Activated naive CD4-positive, alpha-beta T cell treated with anti-CD3 and anti-CD28 coated beads, Interleukin-2, amount 50 U/mL, for 72 hours (primary cell): ENCODE data around the gene PTPN21. TPM values are rescaled to one million over a fixed set of nuclear protein-coding genes. Genes with fewer than 3 reads are reported as not detected.

Experiments used
- ATAC-seq, 2 donors: fragments of 150-1000 bp; cut with Tn5 transposase; 2 replicates each; pipeline ENCODE4 v1.10.0; 2021; ENCODE audit warnings: mild to moderate bottlenecking in 2 of 2, moderate library complexity in 2 of 2
- DNase-seq, 2 donors: peaks; one replicate each; pipeline ENCODE4 v3.0.0; 2021 to 2022; ENCODE audit warnings: low spot score in 2 of 2
- H3K27ac Mint-ChIP-seq, 2 donors: one replicate each; pipeline ENCODE4 v1.8.0; 2022; ENCODE audit warnings: mild to moderate bottlenecking in 2 of 2, mixed read lengths in 2 of 2
- H3K36me3 Mint-ChIP-seq, 2 donors: one replicate each; pipeline ENCODE4 v1.8.0; 2022; ENCODE audit warnings: mixed read lengths in 2 of 2
- H3K9me3 Mint-ChIP-seq, 2 donors: one replicate each; pipeline ENCODE4 v1.8.0; 2022; ENCODE audit warnings: mixed read lengths in 2 of 2
- total RNA-seq, 2 donors: library from RNA; stranded (reverse); gene quantifications; one replicate each; pipeline ENCODE4 v1.2.3, GENCODE V29; 2022

PTPN21 gene
- total RNA-seq, 2 donors from 2014 or later, result not detected

GRCh38 chr14:88562831-88563686, 8.3 kb upstream of the PTPN21 start, which contains the start of gene ZC3H14:
Gene ZC3H14, plus strand, starts transcription at chr14:88563037. Its CDS starts 97 bp downstream, at chr14:88563134.
- ATAC-seq (peak; percentile 96 to 97), DNase-seq (peak; percentile 85 to 92)
- Mint-ChIP-seq H3K36me3 (peaks cover 12 to 15% of the 10 kb centered on the region in 2 donors), H3K27ac (peak within 1 kb of the TSS; percentile 88 to 94), H3K9me3 (no peaks in the 10 kb centered on the region)

DNA sequence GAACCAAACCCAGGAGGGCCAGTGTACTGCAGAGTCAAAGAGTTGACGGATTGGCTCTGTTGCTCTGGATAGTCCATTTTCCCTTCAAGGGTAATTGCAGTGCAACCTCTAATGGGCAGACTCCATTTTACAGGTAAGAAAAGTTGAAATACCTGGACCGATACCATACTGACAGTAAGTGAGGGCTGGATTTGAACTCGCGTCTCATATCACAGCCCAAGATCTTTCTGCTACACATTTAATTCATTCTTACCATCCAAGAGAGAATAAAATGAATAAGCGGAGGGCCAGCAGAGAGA, 7.7 kb upstream of the PTPN21 start:
- DNase-seq (no peak), ATAC-seq (no peak)
- Mint-ChIP-seq H3K27ac (peak overlapping the region; percentile 79 to 88), H3K9me3 (no peaks in the 10 kb centered on the region), H3K36me3 (peaks cover 9% of the 10 kb centered on the region in 2 donors)

DNA sequence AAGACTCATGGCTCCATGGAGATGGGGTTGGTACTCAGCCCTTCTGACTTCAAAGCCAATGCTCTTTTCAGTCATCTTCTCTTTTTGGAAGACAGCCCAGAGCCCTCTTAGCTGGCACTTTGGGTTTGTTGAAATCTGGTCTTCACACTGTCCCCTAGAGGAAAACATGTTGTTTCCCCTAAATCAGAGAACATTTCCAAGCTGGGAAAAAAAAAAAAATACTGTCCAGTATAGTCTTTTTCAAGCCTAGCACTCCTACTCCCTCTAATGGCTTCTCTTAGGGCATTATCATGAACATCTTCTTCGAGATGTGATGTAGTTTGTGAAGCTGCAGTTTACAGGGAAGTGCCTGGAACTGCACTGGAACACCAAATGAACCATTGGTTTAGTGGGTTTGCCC, 5.0 kb upstream of the PTPN21 start:
- H3K36me3 Mint-ChIP-seq, result peaks cover 7 to 9% of the 10 kb centered on the region in 2 donors
- ATAC-seq (no peak), DNase-seq (no peak)
- no peaks in the 10 kb centered on the region for H3K9me3 Mint-ChIP-seq
- no peak overlapping the region for H3K27ac Mint-ChIP-seq

- DNase-seq (no peak), ATAC-seq (no peak)
- Mint-ChIP-seq H3K9me3 (no peaks in the 10 kb centered on the region), H3K36me3 (peaks cover 0 to 5% of the 10 kb centered on the region in 2 donors), H3K27ac (no peak overlapping the region)
Measured at GRCh38 chr14:88556581-88556980, 1.8 kb upstream of the PTPN21 start.

DNA sequence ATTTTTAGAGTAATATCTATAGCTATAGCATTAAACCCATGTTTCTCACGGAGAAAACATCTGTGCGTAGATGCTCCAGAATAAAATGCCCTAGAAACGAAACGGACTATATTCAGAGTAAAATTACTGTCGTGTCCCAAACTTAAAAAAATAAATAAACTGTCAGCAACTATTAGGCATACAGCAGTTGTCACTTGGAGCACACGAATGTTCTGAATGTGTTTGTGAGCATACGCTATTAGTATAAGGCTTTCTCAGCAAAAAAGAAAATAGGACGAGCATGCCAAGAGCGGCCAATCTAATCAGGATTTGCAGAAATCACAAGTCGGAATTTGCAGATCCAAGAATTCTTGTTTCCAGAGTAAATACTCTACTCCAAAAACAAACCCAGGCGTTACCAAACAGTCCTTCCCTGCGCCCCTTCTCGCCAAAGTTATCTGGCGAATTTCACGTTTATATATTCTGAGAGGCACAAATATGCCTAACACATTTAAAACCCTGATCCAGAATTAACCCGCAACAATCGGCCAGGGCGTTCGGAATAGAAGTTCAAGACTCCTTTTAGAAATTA, 836 bp downstream of the PTPN21 start:
- DNase-seq (no peak), ATAC-seq (no peak)
- Mint-ChIP-seq H3K9me3 (no peaks in the 10 kb centered on the region), H3K36me3 (peaks cover 0 to 5% of the 10 kb centered on the region in 2 donors), H3K27ac (no peak overlapping the region)

- no peak for DNase-seq
- Mint-ChIP-seq H3K9me3 (no peaks in the 10 kb centered on the region), H3K27ac (no peak overlapping the region), H3K36me3 (peaks cover 0 to 5% of the 10 kb centered on the region in 2 donors)
- no peak for ATAC-seq
Measured at GRCh38 chr14:88552876-88553275, 1.9 kb downstream of the PTPN21 start.

- peaks cover 0 to 5% of the 10 kb centered on the region in 2 donors for H3K36me3 Mint-ChIP-seq
- ATAC-seq (no peak), DNase-seq (no peak)
- H3K9me3 Mint-ChIP-seq, result no peaks in the 10 kb centered on the region
- H3K27ac Mint-ChIP-seq, result no peak overlapping the region
Measured at GRCh38 chr14:88551980-88552431, 2.8 kb downstream of the PTPN21 start.

GRCh38 chr14:88551094-88551870, 3.5 kb downstream of the PTPN21 start:
- peaks cover 0 to 5% of the 10 kb centered on the region in 2 donors for H3K36me3 Mint-ChIP-seq
- H3K9me3 Mint-ChIP-seq, result no peaks in the 10 kb centered on the region
- H3K27ac Mint-ChIP-seq, result no peak overlapping the region
- DNase-seq, result peak in 1 of 2 donors; percentile 74
- peak in 1 of 2 donors; percentile 77 for ATAC-seq

DNA sequence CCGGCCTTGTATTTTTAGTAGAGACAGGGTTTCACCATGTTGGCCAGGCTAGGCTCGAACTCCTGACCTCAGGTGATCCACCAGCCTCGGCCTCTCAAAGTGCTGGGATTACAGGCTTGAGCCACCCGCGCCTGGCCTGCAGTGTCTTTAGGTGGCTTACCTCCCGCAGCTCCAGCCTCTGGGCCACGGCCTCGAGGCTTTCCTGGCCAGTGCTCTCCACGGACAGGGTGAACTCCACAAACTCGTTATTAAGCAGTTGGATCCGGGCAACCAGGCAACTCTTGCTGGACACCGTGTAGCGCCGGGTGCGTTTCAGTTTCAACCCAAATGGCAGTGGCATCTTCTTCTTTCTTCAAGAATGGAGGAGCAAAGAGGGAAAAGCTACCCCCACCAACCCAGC, 4.7 kb downstream of the PTPN21 start:
- Mint-ChIP-seq H3K9me3 (no peaks in the 10 kb centered on the region), H3K27ac (no peak overlapping the region), H3K36me3 (peaks cover 0 to 5% of the 10 kb centered on the region in 2 donors)
- ATAC-seq, result no peak
- DNase-seq, result no peak

DNA sequence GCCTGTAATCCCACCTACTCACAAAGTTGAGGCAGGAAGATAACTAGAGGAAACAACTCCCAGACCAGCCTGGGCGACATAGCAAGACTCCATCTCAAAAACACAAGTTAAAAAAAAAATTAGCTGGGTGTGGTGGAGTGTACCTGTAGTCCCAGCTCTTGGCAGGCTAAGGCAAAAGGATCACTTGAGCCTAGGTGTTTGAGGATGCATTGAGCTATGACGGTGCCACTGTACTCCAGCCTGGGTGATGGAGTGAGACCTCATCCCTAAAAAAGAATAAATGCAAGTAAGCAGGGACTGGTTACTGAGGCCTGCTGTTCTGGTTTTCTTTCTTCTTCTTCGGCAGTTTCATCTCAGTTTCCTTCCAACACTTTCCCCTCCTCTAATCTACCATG, 7.4 kb downstream of the PTPN21 start:
- DNase-seq (no peak), ATAC-seq (no peak)
- no peak overlapping the region for H3K27ac Mint-ChIP-seq
- no peaks in the 10 kb centered on the region for H3K9me3 Mint-ChIP-seq
- H3K36me3 Mint-ChIP-seq, result no peaks in the 10 kb centered on the region

GRCh38 chr14:88546621-88547385, 8.0 kb downstream of the PTPN21 start:
- H3K27ac Mint-ChIP-seq, result no peak overlapping the region
- ATAC-seq, result peak in 1 of 2 donors; percentile 63
- H3K36me3 Mint-ChIP-seq, result no peaks in the 10 kb centered on the region
- H3K9me3 Mint-ChIP-seq, result no peaks in the 10 kb centered on the region
- no peak for DNase-seq

- Mint-ChIP-seq H3K36me3 (no peaks in the 10 kb centered on the region), H3K27ac (no peak overlapping the region), H3K9me3 (no peaks in the 10 kb centered on the region)
- ATAC-seq (no peak), DNase-seq (no peak)
Measured at GRCh38 chr14:88545256-88545655, 9.6 kb downstream of the PTPN21 start.

GRCh38 chr14:88542857-88543795, 11.7 kb downstream of the PTPN21 start:
- H3K9me3 Mint-ChIP-seq, result no peaks in the 10 kb centered on the region
- no peak overlapping the region for H3K27ac Mint-ChIP-seq
- H3K36me3 Mint-ChIP-seq, result no peaks in the 10 kb centered on the region
- ATAC-seq, result no peak
- no peak for DNase-seq

DNA sequence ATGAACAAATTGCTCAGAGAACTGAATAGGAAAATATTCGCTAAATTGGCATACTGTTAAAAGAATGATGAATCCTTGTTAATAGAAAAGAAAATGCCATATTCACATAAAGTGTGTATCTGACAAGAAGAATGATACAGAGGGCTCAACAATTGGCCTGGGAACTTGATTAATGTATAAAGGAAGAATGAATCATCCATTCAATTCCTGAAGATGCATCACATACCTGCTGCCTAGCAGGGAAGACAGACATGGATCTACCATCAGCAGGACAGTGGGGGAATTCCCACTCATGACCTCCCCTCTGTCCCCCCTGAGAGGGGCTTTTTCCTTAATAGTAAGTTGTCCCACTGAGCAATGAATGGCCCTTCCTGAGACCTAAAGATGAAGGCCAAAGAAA, 13.5 kb downstream of the PTPN21 start:
- ATAC-seq (no peak), DNase-seq (no peak)
- H3K9me3 Mint-ChIP-seq, result no peaks in the 10 kb centered on the region
- no peak overlapping the region for H3K27ac Mint-ChIP-seq
- no peaks in the 10 kb centered on the region for H3K36me3 Mint-ChIP-seq

DNA sequence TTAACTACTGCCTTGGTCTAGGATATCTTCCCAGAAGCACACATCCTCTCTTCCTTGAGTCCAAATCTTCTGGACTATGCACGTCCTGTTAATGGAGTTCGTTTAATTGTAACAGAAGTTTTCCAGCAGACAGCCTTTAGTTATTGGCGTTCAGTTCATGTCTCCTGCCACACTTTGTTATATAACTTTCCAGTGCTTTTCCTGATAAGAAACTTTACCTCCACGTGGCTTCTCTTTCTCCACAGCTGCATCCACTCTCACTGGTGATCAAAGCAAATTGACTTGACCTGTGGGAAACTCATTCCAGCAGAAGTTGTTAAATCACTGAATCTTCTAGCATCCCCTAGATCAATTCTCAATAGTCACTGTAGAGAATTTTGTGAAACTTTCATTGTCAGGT, 19.0 kb downstream of the PTPN21 start:
- no peak for DNase-seq
- Mint-ChIP-seq H3K27ac (no peak overlapping the region), H3K36me3 (no peaks in the 10 kb centered on the region), H3K9me3 (no peaks in the 10 kb centered on the region)
- ATAC-seq, result no peak

DNA sequence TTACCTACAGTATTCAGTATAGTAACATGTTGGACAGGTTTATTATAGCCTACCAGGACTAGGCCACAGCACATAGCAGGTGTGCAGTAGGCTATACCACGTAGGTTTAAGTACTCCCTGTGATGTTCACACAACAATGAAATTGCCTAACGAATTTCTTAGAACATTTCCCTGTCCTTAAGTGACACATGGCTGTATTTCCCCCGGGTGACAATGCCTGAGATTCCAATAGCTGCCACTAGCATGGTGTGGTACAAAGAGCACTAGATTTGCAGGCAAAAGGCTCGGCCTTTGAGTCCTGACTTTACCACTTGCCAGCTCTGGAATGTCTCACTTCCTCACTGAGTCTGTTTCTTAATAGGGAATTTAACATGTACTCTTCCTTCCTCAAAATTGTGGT, 19.7 kb downstream of the PTPN21 start:
- ATAC-seq (no peak), DNase-seq (no peak)
- Mint-ChIP-seq H3K27ac (no peak overlapping the region), H3K9me3 (peaks cover 0 to 3% of the 10 kb centered on the region in 2 donors), H3K36me3 (peaks cover 0 to 4% of the 10 kb centered on the region in 2 donors)
